Measurements from ENCODE around the gene TEX44.

Gene TEX44

GRCh38 chr2:231592636-231593145, at the start of gene TEX44:
Gene TEX44 (plus strand): TSS chr2:231592864. CDS start chr2:231592952, 88 bp downstream.
- DNase-seq (ENCODE audit: extremely low spot score), result no peak
- ChIA-PET CTCF (interaction anchor here (1.8 kb wide), 1 partner anchor 9 kb away, joined by 6 read pairs; no protein-coding TSS in a partner anchor), POLR2A (no interaction called here)
- TF ChIP-seq ZNF384 (IDR thresholded peaks at IDR 0.05) (no peak), ARNT (IDR thresholded peaks at IDR 0.05) (no peak), SP1 (IDR thresholded peaks at IDR 0.05) (no peak), FOXK2 (IDR thresholded peaks at IDR 0.05) (no peak), L3MBTL2 (conservative IDR thresholded peaks at IDR 0.05) (no peak), HDGF (IDR thresholded peaks at IDR 0.05; ENCODE audit: borderline replicate concordance) (no peak)
- TF ChIP-seq, protein P1, sequence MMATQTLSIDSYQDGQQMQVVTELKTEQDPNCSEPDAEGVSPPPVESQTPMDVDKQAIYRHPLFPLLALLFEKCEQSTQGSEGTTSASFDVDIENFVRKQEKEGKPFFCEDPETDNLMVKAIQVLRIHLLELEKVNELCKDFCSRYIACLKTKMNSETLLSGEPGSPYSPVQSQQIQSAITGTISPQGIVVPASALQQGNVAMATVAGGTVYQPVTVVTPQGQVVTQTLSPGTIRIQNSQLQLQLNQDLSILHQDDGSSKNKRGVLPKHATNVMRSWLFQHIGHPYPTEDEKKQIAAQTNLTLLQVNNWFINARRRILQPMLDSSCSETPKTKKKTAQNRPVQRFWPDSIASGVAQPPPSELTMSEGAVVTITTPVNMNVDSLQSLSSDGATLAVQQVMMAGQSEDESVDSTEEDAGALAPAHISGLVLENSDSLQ (IDR thresholded peaks at IDR 0.05), result no peak

GRCh38 chr2:231545105-231545902, 47.4 kb upstream of the TEX44 start:
- no peak for DNase-seq (ENCODE audit: extremely low spot score)

DNA sequence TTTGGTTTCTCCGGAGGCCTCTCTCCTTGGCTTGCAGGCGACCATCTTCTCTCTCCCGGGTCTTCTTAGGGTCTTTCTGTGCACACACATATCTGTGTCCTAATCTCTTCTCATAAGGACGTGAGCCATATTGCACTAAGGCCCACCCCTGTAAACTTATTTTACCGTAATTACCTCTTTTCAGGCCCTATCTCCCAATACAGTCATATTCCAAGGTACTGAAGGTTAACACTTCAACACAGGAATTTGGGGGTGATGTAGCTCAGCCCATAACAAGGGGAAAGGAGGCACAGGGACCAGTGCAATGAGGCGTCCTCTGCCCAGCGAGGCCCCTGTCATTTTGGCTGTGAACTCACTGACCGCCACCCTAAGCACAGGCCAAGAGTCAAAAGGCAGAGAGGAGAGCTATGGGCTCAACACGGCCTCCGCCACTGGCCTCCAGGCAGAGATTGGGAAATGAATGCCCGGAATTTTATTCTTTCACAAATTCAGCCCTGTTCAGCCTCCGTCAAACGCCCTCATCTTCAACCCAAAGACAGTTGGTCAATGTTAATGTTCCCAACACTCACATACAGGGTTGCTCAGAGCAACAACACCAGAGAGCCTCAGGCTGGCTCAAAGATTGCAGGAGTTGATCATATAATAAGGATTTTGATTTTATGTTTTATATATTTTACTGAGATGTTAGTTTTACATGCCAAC, 46.5 kb upstream of the TEX44 start:
- TF ChIP-seq L3MBTL2 (conservative IDR thresholded peaks at IDR 0.05) (no peak), TARDBP (IDR thresholded peaks at IDR 0.05) (no peak), ELF4 (IDR thresholded peaks at IDR 0.05) (no peak), LEF1 (IDR thresholded peaks at IDR 0.05; ENCODE audit: borderline replicate concordance) (no peak), SUZ12 (IDR thresholded peaks at IDR 0.05) (no peak), FOXM1 (IDR thresholded peaks at IDR 0.05; ENCODE audit: borderline replicate concordance) (no peak), FOXK2 (IDR thresholded peaks at IDR 0.05) (no peak), NFRKB (IDR thresholded peaks at IDR 0.05) (no peak), CTBP1 (IDR thresholded peaks at IDR 0.05; ENCODE audit: borderline replicate concordance) (no peak), SP1 (IDR thresholded peaks at IDR 0.05) (no peak)
- TF ChIP-seq, protein P1 (IDR thresholded peaks at IDR 0.05), result no peak
- ChIA-PET POLR2A (no interaction called here), CTCF (interaction anchor here (0.5 to 1.0 kb wide), 2 partner anchors 12 kb away, joined by 3 to 5 read pairs; no protein-coding TSS in a partner anchor)
- no peak for DNase-seq (ENCODE audit: extremely low spot score)

More at GRCh38 chr2:231545105-231545902, 47.4 kb upstream of the TEX44 start:
- TF ChIP-seq ARNT (IDR thresholded peaks at IDR 0.05) (no peak), ZNF384 (IDR thresholded peaks at IDR 0.05) (no peak), HDGF (IDR thresholded peaks at IDR 0.05; ENCODE audit: borderline replicate concordance) (no peak), FOXK2 (IDR thresholded peaks at IDR 0.05) (no peak), TARDBP (IDR thresholded peaks at IDR 0.05) (no peak), BHLHE40 (IDR thresholded peaks at IDR 0.05; ENCODE audit: borderline replicate concordance) (no peak), SP1 (IDR thresholded peaks at IDR 0.05) (no peak), CTBP1 (IDR thresholded peaks at IDR 0.05; ENCODE audit: borderline replicate concordance) (no peak), LEF1 (IDR thresholded peaks at IDR 0.05; ENCODE audit: borderline replicate concordance) (no peak), FOXM1 (IDR thresholded peaks at IDR 0.05; ENCODE audit: borderline replicate concordance) (no peak), FOXA1 (IDR thresholded peaks at IDR 0.05) (no peak), L3MBTL2 (conservative IDR thresholded peaks at IDR 0.05) (no peak), ELF4 (IDR thresholded peaks at IDR 0.05) (no peak), SUZ12 (IDR thresholded peaks at IDR 0.05) (no peak), NFRKB (IDR thresholded peaks at IDR 0.05) (no peak)
- TF ChIP-seq, protein P1 (IDR thresholded peaks at IDR 0.05), result no peak
- CTCF ChIA-PET, result interaction anchor here (0.5 to 1.0 kb wide), 2 partner anchors 11 to 13 kb away, joined by 3 to 5 read pairs; no protein-coding TSS in a partner anchor
- POLR2A ChIA-PET, result no interaction called here

DNA sequence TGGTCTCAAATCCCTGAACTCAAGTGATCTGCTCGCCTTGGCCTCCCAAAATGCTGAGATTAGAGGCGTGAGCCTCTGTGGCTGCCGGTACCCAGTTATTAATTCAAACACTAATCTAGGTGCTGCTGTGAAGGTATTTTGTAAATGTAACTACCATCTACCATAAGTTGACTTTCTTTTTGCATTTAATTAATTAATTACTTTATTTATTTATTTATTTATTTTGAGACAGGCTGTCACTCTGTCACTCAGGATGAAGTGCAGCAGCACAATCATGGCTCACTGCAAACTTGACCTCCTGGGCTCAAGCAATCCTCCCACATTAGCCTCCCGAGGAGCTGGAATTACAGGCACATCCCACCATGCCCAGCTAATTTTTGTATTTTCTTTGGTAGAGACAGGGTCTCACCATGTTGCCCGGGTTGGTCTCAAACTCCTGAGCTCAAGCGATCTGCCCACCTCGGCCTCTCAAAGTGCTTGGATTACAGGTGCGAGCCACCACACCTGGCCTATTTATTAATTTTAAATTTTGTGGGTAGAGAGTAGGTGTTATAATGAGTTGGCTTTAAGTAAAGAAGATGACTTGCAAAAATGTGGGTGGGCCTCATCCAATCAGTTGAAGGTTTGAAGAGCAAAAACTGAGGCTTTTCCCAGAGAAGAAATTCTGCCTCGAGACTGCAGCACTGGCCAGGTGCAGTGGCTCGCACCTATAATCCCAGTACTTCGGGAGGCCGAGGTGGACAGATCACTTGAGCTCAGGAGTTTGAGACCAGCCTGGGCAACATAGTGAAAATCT, 45.2 kb upstream of the TEX44 start:
- TF ChIP-seq ELF4 (IDR thresholded peaks at IDR 0.05) (no peak), SUZ12 (IDR thresholded peaks at IDR 0.05) (no peak), LEF1 (IDR thresholded peaks at IDR 0.05; ENCODE audit: borderline replicate concordance) (no peak), TARDBP (IDR thresholded peaks at IDR 0.05) (no peak), SP1 (IDR thresholded peaks at IDR 0.05) (no peak)
- ChIA-PET CTCF (interaction anchor here (1.6 kb wide), 1 partner anchor 17 kb away, joined by 3 read pairs; the partner anchor contains the start of gene NMUR1), POLR2A (no interaction called here)
- DNase-seq (ENCODE audit: extremely low spot score), result no peak

DNA sequence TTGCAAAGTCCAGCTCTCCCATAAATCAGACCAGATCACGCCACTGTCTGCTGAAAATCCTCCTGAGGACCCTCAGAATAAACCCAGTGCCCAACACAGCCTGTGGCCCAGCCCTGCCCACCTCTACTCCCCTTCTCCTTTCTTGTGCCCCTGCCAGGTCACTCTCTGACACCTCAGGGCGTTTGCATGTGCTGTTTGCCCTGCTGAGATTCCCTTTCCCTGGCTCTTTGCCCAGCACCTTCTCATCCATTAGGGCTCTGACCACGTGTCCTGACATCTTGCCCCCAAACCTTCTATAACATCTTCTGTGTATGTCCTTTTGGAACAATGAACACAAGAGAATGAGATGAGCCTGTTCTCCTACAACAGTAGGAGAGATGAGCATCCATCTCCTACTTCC, 43.9 kb upstream of the TEX44 start:
- no peak for DNase-seq (ENCODE audit: extremely low spot score)
- ChIA-PET POLR2A (no interaction called here), CTCF (interaction anchor here (1.6 kb wide), 1 partner anchor 18 kb away, joined by 3 read pairs; the partner anchor contains the start of gene NMUR1)
- TF ChIP-seq CTBP1 (IDR thresholded peaks at IDR 0.05; ENCODE audit: borderline replicate concordance) (no peak), BHLHE40 (IDR thresholded peaks at IDR 0.05; ENCODE audit: borderline replicate concordance) (no peak), L3MBTL2 (conservative IDR thresholded peaks at IDR 0.05) (no peak), FOXK2 (IDR thresholded peaks at IDR 0.05) (no peak), HDGF (IDR thresholded peaks at IDR 0.05; ENCODE audit: borderline replicate concordance) (no peak), FOXA1 (IDR thresholded peaks at IDR 0.05) (no peak), TARDBP (IDR thresholded peaks at IDR 0.05) (no peak), ELF4 (IDR thresholded peaks at IDR 0.05) (no peak), ARNT (IDR thresholded peaks at IDR 0.05) (no peak), NFRKB (IDR thresholded peaks at IDR 0.05) (no peak), SP1 (IDR thresholded peaks at IDR 0.05) (no peak)
- TF ChIP-seq, protein P1 (IDR thresholded peaks at IDR 0.05), result no peak
